COLO829 (cell line): Measurements from ENCODE around the gene RNF224.
A peak's percentile ranks its signal among the peaks of the same experiment; 100 is the strongest.

ENCODE experiments used
- DNase-seq: peaks from one replicate; pipeline ENCODE4 v3.0.0; 2012; ENCODE audit warnings: low spot score

RNF224 gene

GRCh38 chr9:137192448-137192780 lies 34.9 kb upstream of the RNF224 start:
- DNase-seq: no peak

- no peak for DNase-seq
Observed at GRCh38 chr9:137192859-137193258, 34.4 kb upstream of the RNF224 start.

- no peak for DNase-seq
Observed at GRCh38 chr9:137193771-137194170, 33.5 kb upstream of the RNF224 start.

GRCh38 chr9:137194388-137194787 lies 32.9 kb upstream of the RNF224 start:
- DNase-seq: no peak

GRCh38 chr9:137194909-137195308 lies 32.4 kb upstream of the RNF224 start:
- no peak for DNase-seq

- no peak for DNase-seq
Observed at GRCh38 chr9:137195525-137196220, 31.6 kb upstream of the RNF224 start.

GRCh38 chr9:137198051-137198901 lies 29.0 kb upstream of the RNF224 start:
- no peak for DNase-seq

GRCh38 chr9:137198902-137199283 lies 28.4 kb upstream of the RNF224 start:
- no peak for DNase-seq

- DNase-seq: no peak
Observed at GRCh38 chr9:137199411-137200121, 27.7 kb upstream of the RNF224 start.

- DNase-seq: peak; percentile 100
Observed at GRCh38 chr9:137200311-137201204, 26.7 kb upstream of the RNF224 start, which contains the start of gene TPRN. TPRN (minus strand) TSS chr9:137200741; CDS start chr9:137200711, 30 bp downstream.

- DNase-seq: no peak
Observed at GRCh38 chr9:137201205-137201868, 26.0 kb upstream of the RNF224 start.

- no peak for DNase-seq
Observed at GRCh38 chr9:137202966-137203365, 24.3 kb upstream of the RNF224 start.

- no peak for DNase-seq
Observed at GRCh38 chr9:137204731-137205125, 22.6 kb upstream of the RNF224 start.

- peak; percentile 95 for DNase-seq
Observed at GRCh38 chr9:137205126-137206069, 21.9 kb upstream of the RNF224 start, which contains the start of the genes NDOR1 and TMEM203. NDOR1 (plus strand) TSS chr9:137205700; CDS start chr9:137205778, 78 bp downstream. TMEM203 (minus strand) TSS chr9:137205648; CDS start chr9:137205414, 234 bp downstream.

- no peak for DNase-seq
Observed at GRCh38 chr9:137206602-137207001, 20.7 kb upstream of the RNF224 start.

- no peak for DNase-seq
Observed at GRCh38 chr9:137211532-137211931, 15.8 kb upstream of the RNF224 start.

GRCh38 chr9:137212520-137212919 lies 14.8 kb upstream of the RNF224 start:
- no peak for DNase-seq

- no peak for DNase-seq
Observed at GRCh38 chr9:137213160-137214060, 13.9 kb upstream of the RNF224 start.

- no peak for DNase-seq
Observed at GRCh38 chr9:137214620-137215019, 12.7 kb upstream of the RNF224 start.
